ENCODE measurements around the gene AHDC1.
"Not testable (repeated sequence)": the region's sequence is repeated elsewhere in the genome, so short reads cannot be mapped to it uniquely, and the experiment has no call there.

DNA sequence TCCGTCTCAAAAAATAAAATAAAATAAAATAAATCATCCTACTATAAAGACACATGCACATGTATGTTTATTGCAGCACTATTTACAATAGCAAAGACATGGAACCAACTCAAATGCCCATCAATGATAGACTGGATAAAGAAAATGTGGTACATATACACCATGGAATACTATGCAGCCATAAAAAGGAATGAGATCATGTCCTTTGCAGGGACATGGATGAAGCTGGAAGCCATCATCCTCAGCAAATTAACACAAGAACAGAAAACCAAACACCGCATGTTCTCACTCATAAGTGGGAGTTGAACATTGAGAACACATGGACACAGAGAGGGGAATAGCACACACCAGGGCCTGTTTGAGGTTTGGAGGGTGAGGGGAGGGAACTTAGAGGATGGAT lies 102.8 kb downstream of the AHDC1 start:
- TF ChIP-seq, protein P1, sequence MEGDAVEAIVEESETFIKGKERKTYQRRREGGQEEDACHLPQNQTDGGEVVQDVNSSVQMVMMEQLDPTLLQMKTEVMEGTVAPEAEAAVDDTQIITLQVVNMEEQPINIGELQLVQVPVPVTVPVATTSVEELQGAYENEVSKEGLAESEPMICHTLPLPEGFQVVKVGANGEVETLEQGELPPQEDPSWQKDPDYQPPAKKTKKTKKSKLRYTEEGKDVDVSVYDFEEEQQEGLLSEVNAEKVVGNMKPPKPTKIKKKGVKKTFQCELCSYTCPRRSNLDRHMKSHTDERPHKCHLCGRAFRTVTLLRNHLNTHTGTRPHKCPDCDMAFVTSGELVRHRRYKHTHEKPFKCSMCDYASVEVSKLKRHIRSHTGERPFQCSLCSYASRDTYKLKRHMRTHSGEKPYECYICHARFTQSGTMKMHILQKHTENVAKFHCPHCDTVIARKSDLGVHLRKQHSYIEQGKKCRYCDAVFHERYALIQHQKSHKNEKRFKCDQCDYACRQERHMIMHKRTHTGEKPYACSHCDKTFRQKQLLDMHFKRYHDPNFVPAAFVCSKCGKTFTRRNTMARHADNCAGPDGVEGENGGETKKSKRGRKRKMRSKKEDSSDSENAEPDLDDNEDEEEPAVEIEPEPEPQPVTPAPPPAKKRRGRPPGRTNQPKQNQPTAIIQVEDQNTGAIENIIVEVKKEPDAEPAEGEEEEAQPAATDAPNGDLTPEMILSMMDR (IDR thresholded peaks at IDR 0.05; ENCODE audit: borderline replicate concordance, extremely low read depth, low read length, poor library complexity, severe bottlenecking), result not testable (repeated sequence)
- TF ChIP-seq EZH2 (IDR thresholded peaks at IDR 0.05; ENCODE audit: borderline replicate concordance, low read depth, low read length, severe bottlenecking), result not testable (repeated sequence)
